Measurements from ENCODE around the gene ZNF664. TPM values are rescaled to one million over a fixed set of nuclear protein-coding genes. Genes with fewer than 3 reads are reported as not detected.

ZNF664 gene
- 63.9 and 69.9 TPM in 2 replicates for total RNA-seq

DNA sequence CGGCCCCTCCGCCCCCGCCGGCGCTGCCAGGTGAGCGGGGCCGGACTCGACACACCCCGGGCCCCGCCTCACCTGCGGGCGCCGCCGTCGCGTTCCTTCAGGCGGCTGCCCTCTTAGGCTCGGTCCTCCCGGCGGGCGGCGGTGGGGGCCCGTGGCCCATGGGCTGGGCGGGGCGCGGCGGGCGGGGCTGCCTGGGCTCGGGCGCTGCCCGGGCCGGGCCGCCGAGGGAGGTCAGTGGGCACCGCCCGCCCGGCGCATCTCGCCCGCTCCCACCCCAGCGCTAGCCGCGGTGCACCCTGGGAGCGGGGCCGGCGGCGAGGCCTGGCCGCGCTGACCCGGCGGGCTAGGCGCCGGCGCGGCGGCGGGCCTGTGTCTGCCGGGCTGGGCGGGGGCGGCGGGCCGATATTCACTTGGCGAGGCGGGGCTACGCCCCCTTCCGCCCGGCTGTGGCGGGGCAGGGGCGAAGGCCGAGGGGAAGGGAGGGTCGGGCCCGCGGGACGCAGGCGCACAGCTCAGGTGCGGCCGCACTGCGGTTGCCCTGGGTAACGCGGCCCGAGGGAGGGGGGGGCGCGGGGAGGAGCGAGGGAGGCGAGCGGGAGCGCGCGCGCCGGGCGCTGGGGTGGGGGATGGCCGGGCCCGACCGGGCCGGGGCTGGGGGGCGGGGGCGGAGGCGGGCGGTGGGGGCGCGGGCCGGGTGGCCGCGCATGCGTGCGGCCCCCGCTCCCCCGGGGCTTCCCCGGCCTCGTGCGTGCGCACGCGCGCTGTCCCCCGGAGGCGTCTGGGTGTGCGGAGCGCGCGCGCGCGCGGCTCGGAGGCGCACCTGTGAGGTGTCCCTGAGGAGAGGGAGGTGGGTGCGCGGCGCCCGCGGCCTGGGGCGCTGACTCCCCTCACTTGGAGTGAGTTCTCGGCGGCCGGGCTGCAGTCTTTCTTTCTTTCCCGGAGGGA is at the start of gene ZNF664, which contains the start of gene CCDC92:
Gene ZNF664, plus strand, starts transcription at position 759 of the 945 bp plus-strand sequence. CDS start 38,930 bp downstream, outside the sequence.
Gene CCDC92, minus strand, starts transcription at position 375 of the 945 bp plus-strand sequence. CDS start 28,526 bp downstream, outside the sequence.

Small RNA genes within 50 kb of the gene (small RNA-seq; reads per million reads assigned to genes)
- gene AC068790.4 (not detected), gene AC068790.6 (not detected)

Other genes starting within 250 kb of the ZNF664 start
- 0.11 and 0.26 TPM in 2 replicates for gene DNAH10, start 210.9 kb upstream of the ZNF664 start, total RNA-seq
- 21.0 and 22.7 TPM in 2 replicates for gene CCDC92, start 384 bp upstream of the ZNF664 start, total RNA-seq

Measured in articular chondrocyte of knee joint (primary cell).